T-helper 22 cell (primary cell): Measurements from ENCODE around the gene RAD51B.
"Not testable (repeated sequence)": the region's sequence is repeated elsewhere in the genome, so short reads cannot be mapped to it uniquely, and the experiment has no call there.

Source experiments
- DNase-seq: peaks from one replicate; pipeline ENCODE4 v3.0.0-alpha.2; 2020; ENCODE audit warnings: low read depth

RAD51B gene

DNA sequence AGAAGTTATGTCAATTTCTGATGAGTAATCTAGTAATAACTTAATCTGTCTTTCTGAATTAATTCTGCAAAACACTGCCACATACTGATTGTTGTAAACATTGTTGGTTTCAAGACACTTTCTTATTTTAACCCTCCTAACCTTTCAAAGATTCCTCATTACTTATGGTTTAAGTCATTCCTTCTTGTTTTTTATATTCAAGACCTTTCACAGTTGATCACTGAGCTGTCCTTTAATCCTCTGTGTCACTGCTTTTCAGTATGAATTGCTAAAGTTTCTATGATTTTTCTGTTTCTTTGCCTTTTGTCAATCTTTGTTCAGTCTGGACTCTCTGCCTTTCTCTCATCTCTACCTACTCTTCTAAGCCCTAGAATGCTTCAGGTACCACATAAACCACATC, 164.7 kb downstream of the RAD51B start:
- no peak for DNase-seq

DNA sequence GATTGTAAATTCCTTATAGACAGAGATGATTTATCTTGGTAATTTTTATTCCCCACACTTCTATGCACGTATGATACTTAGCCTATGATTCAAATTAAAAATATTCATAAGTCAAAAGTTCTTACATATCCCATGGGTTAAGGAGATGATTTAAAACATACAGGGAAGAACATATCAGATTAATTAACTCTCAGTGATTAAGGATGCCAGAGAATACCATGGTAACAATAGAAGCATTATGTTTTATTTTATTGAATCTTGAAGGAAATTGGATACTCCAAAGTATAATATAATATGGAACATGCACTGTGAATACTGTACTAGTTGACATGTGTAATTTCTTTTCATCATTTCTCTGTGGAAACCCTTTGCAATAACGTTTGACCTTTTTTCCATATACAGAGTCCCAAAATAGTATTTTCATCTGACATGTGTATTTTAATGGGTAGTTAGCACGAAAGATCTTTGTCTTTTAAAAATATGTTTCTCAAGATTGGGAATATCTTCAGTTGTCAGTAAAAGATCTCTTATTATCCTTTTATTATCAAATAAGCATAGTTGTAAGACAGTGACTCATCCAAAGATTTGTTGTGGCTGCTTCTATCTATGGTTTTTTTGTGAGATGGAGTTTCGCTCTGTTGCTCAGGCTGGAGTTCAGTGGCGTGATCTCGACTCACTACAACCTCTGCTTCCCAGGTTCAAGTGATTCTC, 166.7 kb downstream of the RAD51B start:
- DNase-seq, result no peak

DNA sequence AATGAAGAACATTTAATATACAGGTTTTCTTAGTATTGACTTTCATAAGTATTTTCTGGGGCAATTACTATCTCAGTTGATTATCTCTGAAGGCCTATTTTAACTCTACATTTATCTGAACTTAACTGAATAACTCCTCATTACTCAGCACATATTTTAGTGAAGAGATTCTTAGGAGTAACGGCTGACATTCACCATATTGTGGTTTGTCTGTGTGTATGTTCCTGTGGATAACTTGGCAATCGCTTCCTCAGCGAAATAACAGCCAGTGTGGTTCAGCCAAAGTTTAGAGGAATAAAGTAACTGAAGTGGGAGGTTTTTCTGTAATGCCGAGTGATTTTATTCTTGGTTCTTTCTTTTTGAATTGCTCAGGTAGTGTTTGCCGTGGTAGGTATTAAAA, 168.0 kb downstream of the RAD51B start:
- no peak for DNase-seq

GRCh38 chr14:67988210-67988609, 168.6 kb downstream of the RAD51B start:
- not testable (repeated sequence) for DNase-seq

GRCh38 chr14:67990576-67990975, 171.0 kb downstream of the RAD51B start:
- DNase-seq, result no peak

DNA sequence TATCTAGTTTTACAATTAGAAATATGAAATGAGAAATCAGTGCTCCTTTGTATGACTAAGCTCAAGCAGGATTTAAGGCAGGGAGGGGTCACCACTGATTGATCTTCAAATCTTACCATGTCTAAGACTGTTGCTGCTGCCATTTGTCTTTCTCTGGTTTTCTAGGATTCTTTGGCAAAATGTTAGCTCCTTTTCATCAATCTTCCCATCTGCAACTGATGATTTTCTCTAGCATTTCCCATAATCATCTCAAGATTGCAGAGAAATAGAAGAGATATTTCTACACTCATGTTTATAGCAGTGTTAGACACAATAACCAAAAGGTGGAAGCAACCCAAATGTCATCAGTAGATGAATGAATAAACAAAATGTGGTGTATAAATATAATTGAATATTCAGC, 175.0 kb downstream of the RAD51B start:
- DNase-seq, result no peak

DNA sequence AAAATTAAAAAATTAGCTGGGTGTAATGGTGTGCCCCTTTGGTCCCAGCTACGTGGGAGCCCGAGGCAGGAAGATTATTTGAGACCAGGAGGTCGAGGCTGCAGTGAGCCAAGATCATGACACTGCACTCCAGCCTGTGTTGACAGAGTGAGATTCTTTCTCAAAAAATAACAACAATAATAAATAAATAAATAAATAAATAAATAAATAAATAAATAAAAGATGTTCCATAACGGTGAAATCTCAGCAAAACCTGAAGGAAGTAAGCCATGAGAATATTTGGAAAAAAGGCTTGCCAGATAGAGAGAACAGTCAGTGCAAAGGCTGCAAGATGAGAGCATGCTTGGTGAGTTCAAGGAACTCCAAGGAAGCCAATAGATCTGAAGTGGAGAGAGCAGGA, 176.7 kb downstream of the RAD51B start:
- DNase-seq, result no peak

- DNase-seq, result no peak
These were observed 179.3 kb downstream of the RAD51B start for GRCh38 chr14:67998834-67999233.

DNA sequence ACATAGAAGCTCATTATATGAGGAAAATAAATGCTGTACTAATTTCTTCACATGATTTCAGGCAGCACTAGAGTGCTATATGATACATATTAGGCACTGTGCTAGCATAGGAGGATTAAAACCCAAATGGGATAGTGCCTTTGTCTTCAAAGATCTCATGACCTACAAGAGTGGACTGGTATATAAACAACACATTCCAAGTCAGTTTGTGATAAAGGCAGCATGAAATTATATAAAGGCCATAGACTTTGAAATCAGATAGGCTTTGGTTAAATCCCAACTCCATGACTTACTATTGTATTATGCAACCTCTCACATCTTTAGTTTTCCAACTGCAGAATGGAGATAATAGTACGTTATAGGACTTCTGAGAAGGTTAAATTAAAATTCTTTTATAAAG, 179.7 kb downstream of the RAD51B start:
- no peak for DNase-seq

GRCh38 chr14:67999705-68000384, 180.3 kb downstream of the RAD51B start:
- no peak for DNase-seq

GRCh38 chr14:68000511-68000910, 180.9 kb downstream of the RAD51B start:
- no peak for DNase-seq

DNA sequence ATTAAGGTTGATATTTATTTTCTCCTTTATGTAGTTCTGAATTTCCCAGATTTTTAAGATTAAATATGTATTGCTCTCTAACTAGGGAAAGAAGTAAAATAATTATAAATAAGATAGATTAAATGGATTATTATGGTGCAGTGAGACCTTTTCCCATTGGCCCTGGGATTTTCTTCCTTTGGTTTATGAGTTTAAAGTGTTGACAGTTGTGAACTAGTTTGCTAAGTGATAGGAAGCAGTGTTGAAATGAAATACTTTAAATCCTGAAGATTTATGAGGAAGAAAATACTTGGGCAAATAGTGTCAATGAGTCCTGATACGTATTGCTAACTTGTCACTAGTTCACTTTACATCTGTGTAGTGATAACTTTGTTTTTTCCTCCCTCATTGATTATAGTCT, 188.9 kb downstream of the RAD51B start:
- DNase-seq, result no peak

- no peak for DNase-seq
These were observed 191.9 kb downstream of the RAD51B start for GRCh38 chr14:68011406-68012028.

DNA sequence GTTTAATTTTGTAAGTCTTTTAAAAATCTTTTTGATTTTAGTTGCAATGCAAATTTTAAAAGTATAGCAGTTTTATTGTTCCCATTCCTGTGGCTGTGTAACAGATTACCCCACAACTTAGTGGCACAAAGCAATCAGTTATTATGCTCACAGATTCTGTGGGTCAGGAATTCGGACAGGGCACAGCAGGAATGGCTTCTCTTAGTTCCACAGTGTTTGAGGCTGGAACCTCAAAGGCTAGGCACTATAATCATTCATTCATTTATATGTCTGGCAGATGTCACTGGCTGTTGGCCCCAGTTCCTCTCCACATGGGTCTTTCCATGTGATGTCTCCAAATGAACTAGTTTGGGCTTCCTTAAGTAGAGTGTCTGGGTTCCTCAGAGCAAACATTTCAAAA, 193.3 kb downstream of the RAD51B start:
- DNase-seq, result no peak

- no peak for DNase-seq
These were observed 193.7 kb downstream of the RAD51B start for GRCh38 chr14:68013326-68013725.

DNA sequence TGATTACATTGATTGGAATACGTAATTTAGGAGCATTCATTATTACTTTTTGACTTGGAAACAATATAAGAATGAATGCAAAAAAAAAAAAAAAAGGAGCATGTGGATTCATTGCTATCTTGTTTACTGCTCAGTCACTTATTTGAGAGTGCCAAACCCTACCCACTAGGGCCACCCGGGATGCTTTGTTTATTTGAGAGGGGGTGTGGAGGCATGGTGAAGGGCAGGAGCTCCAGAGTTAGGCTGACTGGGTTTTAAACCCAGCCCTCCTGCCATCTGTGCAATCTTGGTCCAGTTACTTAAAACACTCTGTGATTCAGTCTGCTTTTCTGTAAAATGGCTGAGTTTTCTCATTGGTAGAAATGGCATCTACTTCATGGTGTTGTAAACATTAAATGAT, 195.2 kb downstream of the RAD51B start:
- DNase-seq, result no peak

DNA sequence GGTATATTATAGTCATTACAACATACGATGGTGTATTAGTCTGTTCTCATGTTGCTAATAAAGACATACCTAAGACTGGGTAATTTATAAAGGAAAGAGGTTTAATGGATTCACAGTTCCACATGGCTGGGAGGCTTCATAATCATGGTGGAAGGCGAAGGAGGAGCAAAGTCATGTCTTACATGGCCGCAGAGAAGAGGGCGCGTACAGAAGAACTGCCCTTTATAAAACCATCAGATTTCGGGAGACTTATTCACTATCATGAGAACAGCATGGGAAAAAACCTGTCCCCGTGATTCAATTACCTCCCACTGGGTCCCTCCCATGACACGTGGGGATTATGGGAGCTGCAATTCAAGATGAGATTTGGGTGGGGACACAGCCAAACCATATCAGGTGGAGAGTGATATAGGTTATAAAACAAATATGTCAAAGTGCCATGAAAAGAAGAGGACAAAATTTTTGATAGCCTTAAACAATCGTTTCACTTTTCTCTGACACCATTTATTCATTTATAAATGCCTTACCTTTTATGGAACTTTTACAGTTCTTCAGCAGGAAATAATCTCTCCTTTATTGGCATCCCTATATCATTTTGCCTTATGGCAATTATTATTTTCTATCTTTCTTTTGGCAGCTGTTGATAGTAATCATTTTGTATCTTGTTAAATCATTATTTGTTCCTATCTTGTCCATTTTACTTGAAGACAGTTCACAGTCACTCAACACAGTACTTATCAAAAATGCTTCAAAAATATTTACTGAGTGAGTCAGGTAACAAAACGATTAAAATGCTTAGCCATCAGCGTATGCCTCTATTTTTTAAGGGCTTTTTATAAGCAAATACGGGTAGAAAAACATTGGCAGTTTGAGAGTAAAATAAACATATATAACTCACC, 196.0 kb downstream of the RAD51B start:
- DNase-seq, result no peak

DNA sequence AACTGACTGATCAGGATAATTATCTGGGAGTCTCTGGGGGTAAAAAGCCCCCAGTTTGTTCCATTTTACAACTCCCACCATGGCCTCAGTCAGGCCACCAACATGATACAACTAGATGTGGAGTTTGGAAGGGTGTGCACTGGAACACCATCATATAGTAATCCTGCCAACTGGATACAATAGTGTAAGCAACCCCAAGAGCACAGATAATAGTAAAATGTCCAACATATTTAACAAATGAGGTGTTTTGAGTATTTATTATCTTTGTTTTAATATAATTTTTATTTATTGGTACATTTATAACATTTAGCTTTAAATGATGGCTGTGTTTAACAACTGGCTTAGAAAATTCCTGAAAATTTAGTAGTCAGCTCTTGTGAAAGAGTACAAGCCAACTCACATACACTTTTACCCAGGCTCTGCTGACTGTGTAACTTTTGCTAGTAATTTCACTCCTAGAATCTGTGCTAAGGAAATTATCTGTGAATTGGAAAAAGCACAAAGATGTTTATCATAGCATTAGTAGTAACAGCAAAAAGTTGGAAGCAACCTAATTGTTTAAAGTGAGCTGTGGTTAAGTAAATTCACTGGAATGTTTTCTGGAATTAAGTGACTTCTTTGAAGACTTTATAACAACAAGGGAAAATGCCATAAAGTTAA, 196.8 kb downstream of the RAD51B start:
- DNase-seq, result no peak

DNA sequence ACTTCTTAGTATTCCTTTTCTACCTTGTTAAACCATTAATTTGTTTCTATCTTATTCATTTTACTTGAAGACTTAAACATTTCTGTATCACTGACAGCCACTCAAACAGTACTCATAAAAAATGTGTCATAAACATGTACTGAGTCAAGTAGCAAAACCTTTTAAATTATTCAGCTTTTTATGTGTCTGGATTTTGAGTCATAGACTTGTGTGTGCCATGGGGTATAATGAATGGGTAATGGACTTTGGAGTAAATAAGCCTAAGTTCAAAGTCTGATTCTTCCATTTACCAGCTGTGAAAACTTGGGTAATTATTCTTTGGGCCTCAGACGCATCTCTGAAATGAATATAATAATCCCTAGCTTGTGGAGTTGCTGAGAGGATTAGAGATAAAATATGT, 199.0 kb downstream of the RAD51B start:
- no peak for DNase-seq

- no peak for DNase-seq
These were observed 200.9 kb downstream of the RAD51B start for GRCh38 chr14:68020493-68020892.

GRCh38 chr14:68020999-68021663, 201.6 kb downstream of the RAD51B start:
- no peak for DNase-seq
